Subcutaneous abdominal adipose tissue (tissue), 5 donors: ENCODE measurements around the gene CAPZA3.
"Not testable (repeated sequence)": the region's sequence is repeated elsewhere in the genome, so short reads cannot be mapped to it uniquely, and the experiment has no call there.

Experiments used
- H3K27ac ChIP-seq: one replicate; pipeline ENCODE4 v1.7.0; 2013; ENCODE audit warnings: low read depth, mild to moderate bottlenecking, inconsistent platforms, low read length, moderate library complexity
- H3K27me3 ChIP-seq, 5 donors: one replicate each; pipeline ENCODE4 v1.7.0; 2013; ENCODE audit warnings: low read length in 5 of 5, inconsistent platforms in 1 of 5; ENCODE audit not compliant: control insufficient read depth in 5 of 5, insufficient read depth in 4 of 5
- H3K36me3 ChIP-seq, 5 donors: one replicate each; pipeline ENCODE4 v1.7.0; 2013; ENCODE audit warnings: low read length in 5 of 5; ENCODE audit not compliant: control insufficient read depth in 5 of 5, insufficient read depth in 5 of 5
- H3K4me1 ChIP-seq, 5 donors: one replicate each; pipeline ENCODE4 v1.7.0; 2013; ENCODE audit warnings: low read length in 5 of 5, mild to moderate bottlenecking in 3 of 5, moderate library complexity in 1 of 5; ENCODE audit not compliant: control insufficient read depth in 5 of 5, insufficient read depth in 5 of 5
- H3K4me3 ChIP-seq, 5 donors: one replicate each; pipeline ENCODE4 v1.7.0; 2013; ENCODE audit warnings: low read length in 5 of 5, low read depth in 1 of 5
- H3K9ac ChIP-seq, 5 donors: one replicate each; pipeline ENCODE4 v1.7.0; 2013; ENCODE audit warnings: low read length in 5 of 5, mild to moderate bottlenecking in 4 of 5, moderate library complexity in 3 of 5
- H3K9me3 ChIP-seq, 5 donors: one replicate each; pipeline ENCODE4 v1.7.0; 2013; ENCODE audit warnings: low read length in 5 of 5; ENCODE audit not compliant: control insufficient read depth in 5 of 5
- donor health status: healthy.
- donor health status: healthy.
- donor health status: healthy.
- donor health status: healthy.
- donor health status: healthy.

Gene CAPZA3, protein sequence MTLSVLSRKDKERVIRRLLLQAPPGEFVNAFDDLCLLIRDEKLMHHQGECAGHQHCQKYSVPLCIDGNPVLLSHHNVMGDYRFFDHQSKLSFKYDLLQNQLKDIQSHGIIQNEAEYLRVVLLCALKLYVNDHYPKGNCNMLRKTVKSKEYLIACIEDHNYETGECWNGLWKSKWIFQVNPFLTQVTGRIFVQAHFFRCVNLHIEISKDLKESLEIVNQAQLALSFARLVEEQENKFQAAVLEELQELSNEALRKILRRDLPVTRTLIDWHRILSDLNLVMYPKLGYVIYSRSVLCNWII

DNA sequence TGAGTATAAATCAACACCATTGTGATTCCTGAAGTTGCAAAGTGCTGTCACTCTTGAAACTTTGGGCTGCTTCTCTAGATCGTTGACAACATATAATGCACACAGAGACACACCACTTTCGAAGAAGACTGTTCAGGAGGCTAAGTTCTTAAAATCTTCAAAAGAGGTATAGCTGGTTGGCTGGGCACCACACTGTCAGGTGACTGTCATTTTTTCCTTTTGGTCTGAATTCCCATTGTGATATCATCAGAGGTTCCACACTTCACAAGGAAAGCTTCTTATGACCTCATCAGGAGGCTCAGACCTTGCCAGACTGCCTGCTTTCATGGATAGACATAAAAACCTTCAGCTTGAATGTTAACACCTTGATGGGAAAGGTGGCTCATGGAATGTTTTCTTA lies at the start of gene CAPZA3, which contains the start of gene PLCZ1:
Gene CAPZA3, plus strand, starts transcription at position 301 of the 400 bp plus-strand sequence. CDS start 150 bp downstream, outside the sequence.
Gene PLCZ1, minus strand, starts transcription at position 194 of the 400 bp plus-strand sequence. CDS start 641 bp downstream, outside the sequence.
- H3K27me3 ChIP-seq = no peaks in the 10 kb centered on the region
- H3K36me3 ChIP-seq = no peaks in the 10 kb centered on the region
- H3K27ac ChIP-seq = no peak within 1 kb of the TSS
- H3K9ac ChIP-seq = no peak within 1 kb of the TSS
- H3K4me1 ChIP-seq = no peaks in the 10 kb centered on the region
- no peak within 1 kb of the TSS for H3K4me3 ChIP-seq
- H3K9me3 ChIP-seq = peaks cover 4 to 14% (median 7%) of the 10 kb centered on the region in 5 donors

DNA sequence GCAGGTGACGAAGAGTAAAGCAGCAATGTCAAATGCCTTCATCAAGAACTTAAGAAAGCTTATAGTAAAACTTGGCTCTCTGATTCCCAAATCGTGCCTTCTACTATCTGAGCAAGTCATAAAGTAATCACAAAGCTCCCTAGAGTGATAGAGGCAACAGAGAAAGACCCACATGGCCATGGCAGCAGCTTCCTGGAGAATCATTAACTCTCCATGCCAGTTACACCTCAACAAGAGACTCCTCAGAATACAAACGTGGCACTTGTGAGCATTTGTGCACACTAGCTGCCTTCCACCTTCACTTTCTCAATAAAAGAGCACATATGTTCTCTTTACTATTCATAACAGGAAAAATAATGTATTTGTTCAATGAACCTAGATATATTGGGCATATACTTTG lies 48.1 kb upstream of the CAPZA3 start:
- Histone ChIP-seq H3K4me3 (no peak overlapping the region), H3K9me3 (no peaks in the 10 kb centered on the region), H3K27ac (no peak overlapping the region), H3K4me1 (no peaks in the 10 kb centered on the region), H3K36me3 (no peaks in the 10 kb centered on the region), H3K27me3 (no peaks in the 10 kb centered on the region), H3K9ac (no peak overlapping the region)

DNA sequence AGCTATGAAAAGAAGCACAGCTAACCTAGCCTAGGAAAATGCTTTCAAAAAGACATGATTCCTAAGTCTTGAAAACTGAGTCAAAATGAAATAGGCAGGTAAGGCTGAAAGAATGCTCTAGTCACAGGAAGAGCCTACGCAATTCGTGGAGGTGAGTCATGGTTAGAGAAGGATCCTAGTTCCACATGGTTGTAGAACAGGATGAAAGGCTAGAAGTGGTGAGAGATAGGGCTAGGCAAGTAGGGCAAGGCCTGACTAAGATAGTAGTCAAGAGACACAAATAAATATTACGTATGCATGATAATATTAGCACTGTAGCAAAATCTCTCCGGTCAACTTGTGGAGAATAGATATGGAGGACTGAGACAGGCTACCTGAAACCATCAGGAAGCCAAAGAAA lies 47.3 kb upstream of the CAPZA3 start:
- H3K27me3 ChIP-seq = no peaks in the 10 kb centered on the region
- no peaks in the 10 kb centered on the region for H3K4me1 ChIP-seq
- no peak overlapping the region for H3K4me3 ChIP-seq
- no peak overlapping the region for H3K9ac ChIP-seq
- no peaks in the 10 kb centered on the region for H3K9me3 ChIP-seq
- no peak overlapping the region for H3K27ac ChIP-seq
- no peaks in the 10 kb centered on the region for H3K36me3 ChIP-seq

DNA sequence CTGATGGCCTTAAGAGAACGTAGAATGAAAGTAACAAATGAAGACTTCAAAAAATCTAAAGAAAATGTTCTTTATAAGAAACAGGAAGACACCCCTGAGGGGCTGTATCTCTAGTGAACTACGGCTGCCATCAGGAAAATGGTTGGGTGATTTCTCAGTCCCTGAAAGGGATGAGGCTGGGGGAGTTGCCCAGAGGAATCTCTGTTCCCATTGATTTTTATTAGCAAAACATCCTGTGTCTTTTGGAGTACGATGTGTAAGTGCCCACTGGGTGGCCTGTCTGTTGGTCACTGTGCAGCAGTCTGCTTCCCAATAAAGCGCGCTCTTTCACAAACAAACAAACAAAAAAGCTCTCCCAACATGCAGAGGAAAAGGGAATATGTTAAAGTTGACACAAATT lies 43.9 kb upstream of the CAPZA3 start:
- H3K9ac ChIP-seq, H3K27ac ChIP-seq, H3K9me3 ChIP-seq, H3K4me3 ChIP-seq, H3K36me3 ChIP-seq, H3K4me1 ChIP-seq, H3K27me3 ChIP-seq: not testable (repeated sequence)

DNA sequence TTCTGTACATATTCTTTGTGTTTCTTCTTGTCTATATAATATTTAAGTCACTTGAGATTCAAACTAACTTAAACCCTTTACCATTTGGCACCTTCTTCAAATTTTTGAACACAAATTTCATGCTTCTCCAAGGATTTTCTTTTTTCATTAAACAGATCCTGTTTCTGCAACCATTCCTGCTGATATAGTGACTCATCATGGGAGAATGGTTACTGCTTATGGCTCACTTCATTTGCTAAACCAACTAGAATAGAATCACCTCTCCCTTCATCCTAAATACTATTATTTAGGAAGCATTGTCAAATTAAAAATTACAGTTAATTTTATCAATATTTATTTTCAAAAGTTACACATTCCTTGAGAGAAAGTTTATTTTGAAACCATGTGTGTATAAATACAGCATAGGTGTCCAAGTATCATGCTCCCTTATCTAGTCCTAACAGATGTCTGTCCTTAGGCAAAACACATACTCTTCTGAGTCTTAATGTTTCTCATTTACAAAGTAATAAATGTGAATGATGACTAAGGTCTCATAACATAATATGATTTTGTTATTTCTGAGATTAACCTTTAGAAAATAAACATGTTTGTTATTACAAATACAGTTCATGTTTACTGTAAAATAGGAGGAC lies 40.8 kb upstream of the CAPZA3 start:
- Histone ChIP-seq H3K9me3 (no peaks in the 10 kb centered on the region), H3K27me3 (no peaks in the 10 kb centered on the region), H3K4me1 (peaks cover 0 to 7% (median 0%) of the 10 kb centered on the region in 5 donors), H3K27ac (no peak overlapping the region), H3K4me3 (no peak overlapping the region), H3K36me3 (no peaks in the 10 kb centered on the region), H3K9ac (no peak overlapping the region)

DNA sequence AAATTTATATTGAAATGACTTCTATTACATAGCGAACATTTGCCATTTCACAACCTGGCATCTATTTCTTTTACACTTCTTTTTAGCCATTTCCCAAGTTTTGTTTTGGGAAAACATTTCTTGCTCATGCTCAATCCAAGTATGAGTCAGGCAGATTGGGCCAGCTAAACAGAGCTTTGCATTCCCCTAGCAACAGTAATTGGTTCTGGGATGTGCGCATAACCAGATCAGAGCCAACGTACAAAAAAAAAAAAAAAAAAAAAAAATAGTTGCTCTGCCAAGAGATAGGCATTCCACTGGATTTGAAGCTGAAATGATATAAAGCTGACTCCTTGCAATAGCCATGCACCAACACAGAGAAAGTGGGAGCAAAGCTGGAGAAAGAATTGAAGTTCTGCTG lies 37.6 kb upstream of the CAPZA3 start:
- Histone ChIP-seq H3K4me1 (peaks cover 0 to 16% (median 0%) of the 10 kb centered on the region in 5 donors), H3K4me3 (no peak overlapping the region), H3K9me3 (no peaks in the 10 kb centered on the region), H3K27ac (no peak overlapping the region), H3K9ac (no peak overlapping the region), H3K27me3 (no peaks in the 10 kb centered on the region), H3K36me3 (no peaks in the 10 kb centered on the region)

DNA sequence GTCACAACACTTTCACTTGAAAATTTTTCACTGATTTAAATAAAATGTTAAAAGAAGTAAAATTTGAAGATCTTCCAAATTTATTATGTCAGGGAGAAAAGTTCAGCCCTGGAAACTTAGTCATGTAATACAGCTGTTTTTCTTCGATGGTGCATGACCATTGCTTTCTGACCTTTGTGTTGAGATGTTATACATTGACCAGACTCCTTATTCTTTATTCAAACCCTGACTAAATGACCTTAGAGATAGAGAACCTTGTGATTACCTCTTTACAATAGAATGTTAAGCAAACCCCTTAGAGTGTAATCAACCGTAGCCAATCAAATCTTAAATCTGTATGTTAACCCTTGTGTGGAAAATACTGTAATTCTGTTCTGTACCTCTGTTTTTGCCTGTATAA lies 34.6 kb upstream of the CAPZA3 start:
- H3K9me3 ChIP-seq = peaks cover 0 to 3% (median 0%) of the 10 kb centered on the region in 5 donors
- no peak overlapping the region for H3K27ac ChIP-seq
- no peaks in the 10 kb centered on the region for H3K27me3 ChIP-seq
- no peak overlapping the region for H3K4me3 ChIP-seq
- H3K9ac ChIP-seq = no peak overlapping the region
- no peaks in the 10 kb centered on the region for H3K36me3 ChIP-seq
- H3K4me1 ChIP-seq = peaks cover 0 to 16% (median 0%) of the 10 kb centered on the region in 5 donors

DNA sequence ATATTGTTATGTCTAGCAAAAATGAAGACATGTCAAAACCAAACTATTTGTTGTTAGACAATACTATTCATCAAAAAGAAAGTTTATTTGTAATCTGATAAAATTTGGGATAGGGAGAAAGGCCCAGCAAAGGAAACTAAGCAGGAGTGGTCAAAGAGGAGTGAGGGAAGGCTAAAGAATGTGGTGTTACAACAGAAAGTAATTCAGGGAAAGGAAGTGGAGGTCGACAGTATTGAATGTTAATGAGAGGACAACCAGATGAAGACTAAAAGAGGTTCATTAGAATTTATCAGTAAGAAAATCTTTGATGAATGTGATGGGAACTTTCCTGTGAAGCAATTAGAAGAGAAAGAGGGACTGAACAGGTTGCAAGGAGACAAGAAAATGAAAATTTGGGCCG lies 34.0 kb upstream of the CAPZA3 start:
- Histone ChIP-seq H3K9me3 (peaks cover 0 to 3% (median 0%) of the 10 kb centered on the region in 5 donors), H3K4me1 (peaks cover 0 to 16% (median 0%) of the 10 kb centered on the region in 5 donors), H3K4me3 (no peak overlapping the region), H3K27ac (no peak overlapping the region), H3K9ac (no peak overlapping the region), H3K36me3 (no peaks in the 10 kb centered on the region), H3K27me3 (no peaks in the 10 kb centered on the region)

DNA sequence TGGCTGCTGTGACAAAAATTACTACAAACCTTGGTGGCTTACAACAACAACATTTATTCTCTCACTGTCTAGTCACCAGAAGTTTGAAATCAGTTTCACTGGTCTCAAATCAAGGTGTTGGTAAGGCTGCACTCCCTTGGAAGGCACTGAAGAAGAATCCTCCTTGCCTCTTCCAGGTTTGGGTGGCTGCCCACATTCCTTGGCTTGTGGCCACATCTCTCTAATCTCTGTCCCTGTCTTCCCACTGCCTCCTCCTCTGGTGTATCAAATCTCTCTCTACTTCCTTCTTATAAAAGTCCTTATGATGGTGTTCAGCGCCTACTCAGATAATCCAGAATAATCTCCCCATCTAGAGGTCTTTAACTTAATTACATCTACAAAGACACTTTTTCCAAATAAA lies 31.1 kb upstream of the CAPZA3 start:
- H3K9ac ChIP-seq = no peak overlapping the region
- no peak overlapping the region for H3K4me3 ChIP-seq
- H3K27me3 ChIP-seq = no peaks in the 10 kb centered on the region
- no peak overlapping the region for H3K27ac ChIP-seq
- H3K36me3 ChIP-seq = no peaks in the 10 kb centered on the region
- H3K4me1 ChIP-seq = peaks cover 0 to 9% (median 0%) of the 10 kb centered on the region in 5 donors
- H3K9me3 ChIP-seq = peaks cover 0 to 3% (median 0%) of the 10 kb centered on the region in 5 donors

DNA sequence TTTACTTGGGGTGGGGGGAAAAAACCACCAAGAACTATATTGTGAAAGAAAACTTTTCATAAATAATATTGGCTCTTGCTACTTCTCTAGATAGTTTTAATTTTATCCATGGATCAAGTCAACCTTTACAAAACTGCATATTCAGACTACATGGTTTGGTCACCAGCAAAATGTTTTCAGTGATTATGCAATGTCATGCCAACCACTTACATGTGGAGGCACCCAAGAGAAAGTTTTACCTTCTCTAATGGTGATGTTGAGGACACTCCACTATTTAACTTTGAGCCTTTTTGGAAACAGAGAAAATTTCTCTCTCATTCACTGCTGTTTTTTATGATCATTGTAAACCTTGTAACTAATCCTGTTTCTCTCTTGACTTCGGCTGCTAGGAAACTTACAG lies 21.7 kb upstream of the CAPZA3 start:
- no peaks in the 10 kb centered on the region for H3K9me3 ChIP-seq
- H3K4me3 ChIP-seq = no peak overlapping the region
- no peak overlapping the region for H3K27ac ChIP-seq
- no peaks in the 10 kb centered on the region for H3K4me1 ChIP-seq
- no peaks in the 10 kb centered on the region for H3K27me3 ChIP-seq
- no peaks in the 10 kb centered on the region for H3K36me3 ChIP-seq
- H3K9ac ChIP-seq = no peak overlapping the region
